Dermis microvascular lymphatic vessel endothelial cell (primary cell): ENCODE results near the gene QTRT2. TPM values are rescaled to one million over a fixed set of nuclear protein-coding genes. Genes with fewer than 3 reads are reported as not detected.
A peak's percentile ranks its signal among the peaks of the same experiment; 100 is the strongest.

Experiments
- DNase-seq, 2 donors: peaks; one replicate each; pipeline versions ENCODE4 v3.0.0 to v3.0.0-alpha.2; 2010; ENCODE audit warnings: low read depth in 2 of 2
- total RNA-seq: library from RNA; depleted of rRNA; stranded (reverse); fragments of >200 nt; gene quantifications from 2 replicates; pipeline ENCODE4 v1.2.1, GENCODE V29; 2014

The QTRT2 gene
- total RNA-seq, 1 donor from 2014 or later, result 25.0 TPM

DNA sequence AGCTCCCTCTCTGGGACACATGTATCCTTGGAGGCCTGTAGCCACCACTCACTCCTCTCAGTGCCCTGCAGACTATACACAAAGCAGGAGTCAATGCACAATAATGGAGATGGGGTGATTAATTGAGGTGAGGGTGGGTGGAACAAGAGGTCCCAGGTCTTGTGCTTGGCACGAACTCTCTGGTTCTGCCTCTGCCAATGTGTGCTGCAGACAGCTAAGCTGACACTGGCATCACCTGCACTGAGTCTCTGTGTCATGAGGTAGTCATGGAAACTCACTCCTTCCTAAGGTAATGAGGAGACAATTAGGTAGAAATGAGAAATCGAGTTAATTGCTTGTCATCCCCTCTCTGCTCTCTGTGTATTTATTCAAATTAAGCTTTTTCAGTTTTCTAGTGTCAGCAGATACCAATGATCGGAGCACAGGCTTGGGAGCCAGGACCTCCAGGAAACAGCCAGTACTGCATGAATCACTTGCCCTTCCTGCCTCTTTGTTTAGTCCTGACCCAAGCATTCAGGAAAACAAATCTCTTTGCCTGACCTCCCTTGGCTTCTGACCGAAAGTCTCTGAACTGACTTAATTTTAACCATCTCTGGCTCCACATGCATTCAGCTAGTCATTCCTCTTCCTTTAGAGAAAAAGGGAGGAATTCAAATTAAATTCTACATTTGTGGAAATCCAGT is 65.6 kb downstream of the QTRT2 start:
- DNase-seq, result peak; percentile 87 to 95

DNA sequence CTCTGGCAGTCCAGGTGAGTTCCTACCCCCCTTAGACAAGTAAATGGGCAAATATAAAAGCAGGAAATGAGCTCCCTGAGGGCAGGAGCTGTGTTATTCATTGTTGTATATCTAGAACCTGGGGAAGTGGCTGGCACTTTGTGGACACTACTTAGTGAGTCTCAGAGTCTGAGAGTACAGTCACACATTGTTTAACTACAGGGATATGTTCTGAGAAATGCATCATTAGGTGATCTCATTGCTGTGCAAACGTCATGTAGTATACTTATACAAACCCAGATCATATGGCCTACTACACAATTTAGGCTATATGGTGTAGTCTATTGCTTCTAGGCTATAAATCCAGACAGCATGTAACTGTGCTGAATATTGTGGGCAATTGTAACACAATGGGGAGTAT is 69.9 kb downstream of the QTRT2 start:
- DNase-seq, result no peak

DNA sequence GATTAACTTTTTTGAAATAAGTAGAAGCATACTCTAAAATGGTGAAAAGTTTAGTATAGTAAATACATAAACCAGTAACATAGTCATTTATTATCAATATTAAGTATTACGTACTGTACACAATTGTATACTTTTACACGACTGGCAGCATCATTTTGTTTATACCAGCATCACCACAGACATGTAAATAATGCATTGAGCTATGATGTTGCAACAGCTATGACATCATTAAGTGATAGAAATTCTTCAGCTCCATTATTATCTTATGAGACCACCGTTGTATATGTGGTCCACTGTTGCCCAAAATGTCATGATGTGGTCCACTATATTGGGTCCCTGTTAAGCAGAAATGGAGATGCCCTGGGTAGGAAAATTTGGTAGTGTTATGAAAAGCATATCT is 71.0 kb downstream of the QTRT2 start:
- DNase-seq, result no peak

DNA sequence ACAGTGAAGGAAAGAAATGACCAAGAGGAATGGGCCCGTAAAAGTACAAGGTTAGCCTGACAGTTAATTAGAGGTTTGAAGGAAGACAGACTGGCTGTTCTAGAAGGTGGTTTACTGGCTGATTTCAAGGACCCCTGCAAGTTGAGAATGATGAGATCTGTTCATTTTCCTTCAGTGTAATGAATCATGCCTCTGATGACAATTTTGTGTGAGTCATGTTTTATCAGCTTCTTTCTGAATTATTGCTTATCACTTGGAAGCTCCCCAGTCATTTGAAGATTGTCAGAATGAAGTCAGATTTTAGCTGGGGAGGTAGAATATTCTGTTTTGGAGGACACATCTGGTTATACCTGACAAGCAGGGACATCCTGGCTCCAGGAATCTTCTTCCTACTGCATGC is 71.7 kb downstream of the QTRT2 start:
- peak in 1 of 2 donors; percentile 19 for DNase-seq

DNA sequence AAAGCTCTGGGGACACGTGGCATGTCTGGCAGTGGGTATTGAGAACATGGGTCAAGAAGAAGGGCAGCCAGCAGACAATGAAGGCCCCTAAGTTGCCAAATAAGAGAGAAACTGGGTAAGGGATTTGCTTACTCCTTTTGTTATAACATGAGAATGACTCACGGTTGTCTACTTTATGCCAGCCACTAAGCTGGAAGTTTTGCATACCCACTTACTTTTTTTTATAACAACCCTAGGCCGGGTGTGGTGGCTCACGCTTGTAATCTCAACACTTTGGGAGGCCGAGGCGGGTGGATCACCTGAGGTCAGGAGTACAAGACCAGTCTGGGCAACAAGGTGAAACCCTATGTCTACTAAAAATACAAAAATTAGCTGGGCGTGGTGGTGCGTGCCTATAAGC is 72.3 kb downstream of the QTRT2 start:
- no peak for DNase-seq

DNA sequence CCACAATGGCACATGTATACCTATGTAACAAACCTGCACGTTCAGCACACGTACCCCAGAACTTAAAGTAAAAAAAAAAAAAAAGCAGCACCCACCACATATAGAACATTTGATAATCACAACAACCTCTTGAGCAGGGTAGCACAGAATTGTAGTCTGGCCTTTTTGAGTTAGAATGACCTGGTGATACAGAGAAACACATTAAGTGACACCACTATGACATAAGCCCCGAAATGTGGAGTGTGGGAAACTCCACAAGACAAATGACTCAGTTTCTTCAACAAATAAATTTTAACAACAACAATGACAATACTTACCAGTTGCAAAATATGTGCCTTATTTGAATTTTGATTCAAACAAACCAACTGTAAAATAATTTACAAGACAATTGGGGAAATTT is 76.0 kb downstream of the QTRT2 start:
- DNase-seq, result no peak

DNA sequence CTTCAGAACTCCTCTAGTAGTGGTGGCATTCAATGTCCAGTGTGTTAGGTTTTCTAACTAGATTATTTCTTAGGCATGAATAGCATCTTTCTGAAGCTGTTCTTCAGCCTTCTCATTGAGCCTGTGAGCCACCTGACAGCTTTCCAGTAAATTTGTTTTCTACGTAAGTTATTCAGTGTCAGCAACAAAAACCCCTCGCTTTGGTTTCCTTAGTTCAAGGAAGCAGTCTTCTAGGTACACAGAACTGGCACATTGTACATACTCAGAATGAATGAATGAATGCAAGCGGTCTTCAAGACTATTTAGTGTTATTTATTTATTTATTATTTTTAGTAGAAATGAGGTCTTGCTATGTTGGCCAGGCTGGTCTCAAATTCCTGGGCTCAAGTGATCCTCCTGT is 77.4 kb downstream of the QTRT2 start:
- no peak for DNase-seq

Other genes starting within 250 kb of the QTRT2 start
- 16.6 and 20.9 TPM in 2 replicates for gene GRAMD1C, start 217.9 kb upstream of the QTRT2 start, total RNA-seq
- 10.5 and 18.0 TPM in 2 replicates for gene ZDHHC23, start 108.7 kb upstream of the QTRT2 start, total RNA-seq
- gene CCDC191, start 211 bp upstream of the QTRT2 start, total RNA-seq, result 0.77 and 1.1 TPM in 2 replicates
- gene DRD3, start 122.3 kb downstream of the QTRT2 start, total RNA-seq, result not detected in 2 replicates
- gene ZNF80, start 180.8 kb downstream of the QTRT2 start, total RNA-seq, result not detected in 2 replicates
- not detected in 2 replicates for gene TIGIT, start 237.3 kb downstream of the QTRT2 start, total RNA-seq